Bronchial epithelial cell (primary cell): Measurements from ENCODE around the gene CBX2. TPM values are rescaled to one million over a fixed set of nuclear protein-coding genes. Genes with fewer than 3 reads are reported as not detected.

Source experiments
- DNase-seq: peaks from one replicate; pipeline ENCODE4 v3.0.0-alpha.2; 2010; ENCODE audit warnings: low read depth
- FAIRE-seq: peaks from 2 replicates; lab custom pipeline; 2011; peaks lifted over from hg19 to GRCh38; lab: Jason Lieb, UNC
- H3K27me3 ChIP-seq: 2 replicates; pipeline ENCODE4 v1.5.1; 2011; ENCODE audit warnings: low read length; ENCODE audit not compliant: control insufficient read depth, insufficient read depth
- H3K36me3 ChIP-seq: 2 replicates; pipeline ENCODE4 v1.5.1; 2011; ENCODE audit warnings: low read length; ENCODE audit not compliant: control insufficient read depth, insufficient read depth
- H3K4me3 ChIP-seq: 2 replicates; pipeline ENCODE4 v1.5.1; 2011; ENCODE audit warnings: mild to moderate bottlenecking, low read depth, low read length, control low read depth
- CTCF ChIP-seq: IDR thresholded peaks from 2 replicates; pipeline ENCODE4 v1.5.1; 2011; ENCODE audit warnings: mild to moderate bottlenecking, moderate library complexity, low read length, control low read depth, inconsistent platforms; ENCODE audit not compliant: insufficient read depth, severe bottlenecking
- total RNA-seq: library from RNA; depleted of rRNA; stranded (reverse); fragments of >200 nt; gene quantifications from 2 replicates; pipeline ENCODE4 v1.2.1, GENCODE V29; 2014

Gene CBX2
- total RNA-seq, 1 donor from 2014 or later: 1.1 TPM

DNA sequence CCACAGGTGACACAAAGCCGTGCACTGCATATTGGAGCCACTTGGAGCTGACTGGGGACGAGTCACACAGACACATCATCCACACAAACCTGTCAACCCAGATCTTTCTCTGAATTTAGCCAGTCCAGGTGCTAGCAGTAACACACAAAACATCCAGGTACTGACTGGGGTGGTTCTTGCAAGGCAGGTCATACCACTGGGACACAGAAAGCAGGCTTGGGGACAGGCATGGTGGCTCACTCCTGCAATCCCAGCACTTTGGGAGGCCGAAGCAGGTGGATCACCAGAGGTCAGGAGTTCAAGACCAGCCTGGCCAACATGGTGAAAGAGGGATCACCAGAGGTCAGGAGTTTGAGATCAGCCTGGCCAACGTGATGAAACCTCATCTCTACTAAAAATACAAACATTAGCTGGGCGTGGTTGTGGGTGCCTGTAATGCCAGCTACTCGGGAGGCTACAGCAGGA is 32.3 kb upstream of the CBX2 start:
- no peak for TF ChIP-seq CTCF
- Histone ChIP-seq H3K36me3 (no peaks in the 10 kb centered on the region), H3K4me3 (no peak overlapping the region), H3K27me3 (peaks cover 37% of the 10 kb centered on the region)
- FAIRE-seq (no peak), DNase-seq (peak; percentile 7)

- Histone ChIP-seq H3K27me3 (peaks cover 32% of the 10 kb centered on the region), H3K4me3 (no peak overlapping the region), H3K36me3 (no peaks in the 10 kb centered on the region)
- FAIRE-seq (no peak), DNase-seq (no peak)
- no peak for TF ChIP-seq CTCF
Measured at GRCh38 chr17:79746889-79747507, 30.9 kb upstream of the CBX2 start.

DNA sequence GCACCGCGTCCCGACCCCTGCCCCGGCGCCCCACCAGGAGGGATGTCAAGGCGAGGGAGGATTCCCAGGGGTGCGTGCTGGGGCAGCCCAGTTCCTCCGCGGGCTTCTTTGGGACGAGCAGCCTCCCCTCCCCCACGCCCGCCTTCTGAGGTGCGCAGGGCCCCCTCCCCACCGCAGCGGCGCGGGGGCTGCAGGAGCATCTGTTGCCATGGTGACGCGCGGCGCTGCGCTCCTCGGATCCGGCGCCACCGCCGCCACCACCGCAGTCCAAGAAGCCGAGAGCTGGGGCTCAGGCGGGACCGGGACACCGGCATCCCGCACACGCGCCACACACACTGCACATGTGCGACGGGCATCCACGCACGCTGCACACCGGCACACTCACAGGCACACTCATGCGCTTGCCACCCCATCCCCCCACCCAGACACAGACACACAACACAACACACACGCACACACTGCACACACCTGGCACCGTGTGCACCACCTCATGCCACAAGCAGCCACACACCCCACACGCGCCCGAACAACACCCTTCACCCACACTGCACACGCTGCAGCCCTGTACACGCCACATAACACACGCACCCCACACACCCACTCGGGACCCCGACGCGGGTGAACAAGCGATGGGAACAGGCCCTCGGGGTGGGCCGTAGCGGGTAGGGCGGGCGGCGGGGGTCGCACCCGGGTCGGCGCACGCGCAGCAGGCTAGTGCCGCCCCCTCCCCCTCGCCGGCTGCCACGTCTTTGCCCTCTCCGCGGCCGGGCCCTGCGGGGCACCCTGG is 30.2 kb upstream of the CBX2 start:
- Histone ChIP-seq H3K36me3 (no peaks in the 10 kb centered on the region), H3K27me3 (peaks cover 28% of the 10 kb centered on the region), H3K4me3 (no peak overlapping the region)
- no peak for FAIRE-seq
- no peak for TF ChIP-seq CTCF
- no peak for DNase-seq

DNA sequence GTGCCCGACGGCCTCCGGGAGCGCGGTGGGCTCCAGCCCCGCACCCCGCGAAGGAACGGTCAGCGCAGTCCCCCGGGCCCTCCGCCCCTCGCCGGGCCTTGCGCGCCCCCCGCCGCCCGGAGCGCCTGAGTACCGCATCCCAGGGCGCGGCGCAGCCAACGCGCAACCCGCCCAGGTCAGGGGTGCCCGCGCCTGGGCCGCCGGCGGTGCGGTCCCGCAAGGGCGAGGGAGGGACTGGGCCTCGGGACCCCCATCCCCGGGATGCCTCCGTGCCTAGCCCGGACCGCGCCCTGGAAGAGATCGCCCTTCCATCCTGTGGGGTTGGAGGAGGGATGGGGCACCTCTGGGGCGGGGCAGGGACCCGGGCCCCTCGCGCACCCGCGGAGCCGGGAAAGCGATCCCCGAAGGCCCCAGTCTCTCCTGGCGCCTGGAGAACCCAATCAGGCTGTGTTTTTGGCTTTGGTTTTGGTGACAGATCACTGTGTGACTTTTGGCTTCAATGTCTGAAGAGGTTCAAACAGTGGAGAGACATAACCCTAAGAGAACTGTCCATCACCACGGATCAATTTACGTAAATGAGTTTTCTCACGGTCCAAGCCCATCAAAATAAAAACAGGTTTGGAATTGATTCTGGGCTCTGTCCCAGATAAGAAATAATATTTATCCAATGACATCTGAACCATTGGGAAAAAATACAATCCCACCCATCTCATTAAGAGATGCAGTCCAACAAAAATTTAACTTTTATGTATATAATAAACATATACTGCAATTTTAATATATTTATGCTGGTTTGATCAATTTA is 29.5 kb upstream of the CBX2 start:
- DNase-seq: no peak
- peaks cover 26% of the 10 kb centered on the region for H3K27me3 ChIP-seq
- FAIRE-seq: no peak
- TF ChIP-seq CTCF: no peak
- H3K36me3 ChIP-seq: no peaks in the 10 kb centered on the region
- H3K4me3 ChIP-seq: no peak overlapping the region

DNA sequence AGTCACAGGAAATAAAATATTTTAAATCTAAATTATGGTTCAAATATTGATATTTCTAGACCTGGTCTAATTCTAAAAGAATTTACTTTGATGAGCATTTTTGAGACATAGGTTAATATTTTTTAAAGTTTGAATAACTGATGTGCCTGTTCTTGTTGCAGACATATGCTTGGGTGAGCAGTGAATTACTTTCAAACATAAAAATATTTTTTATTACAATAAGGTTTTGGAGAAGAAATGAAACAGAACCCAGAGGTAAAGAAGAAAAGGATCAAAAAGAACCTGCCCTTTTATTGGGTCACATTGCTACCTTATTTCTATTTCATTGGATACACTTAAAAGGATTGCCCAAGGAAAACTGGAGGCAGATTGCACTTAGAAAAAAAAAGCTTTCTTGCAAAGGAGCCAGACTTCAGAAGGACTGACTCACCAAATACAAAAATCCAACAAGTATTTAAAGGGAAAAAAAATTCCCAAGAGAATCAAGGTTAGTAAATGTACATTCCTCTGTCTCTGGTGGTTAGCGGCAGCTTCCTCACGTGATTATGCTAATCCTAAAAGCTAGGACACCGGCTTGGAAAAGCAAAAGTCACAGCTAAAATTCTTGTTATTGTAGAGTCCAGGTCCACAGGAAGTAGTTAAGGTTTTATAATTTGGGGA is 28.7 kb upstream of the CBX2 start:
- FAIRE-seq: no peak
- Histone ChIP-seq H3K4me3 (no peak overlapping the region), H3K27me3 (peaks cover 26% of the 10 kb centered on the region), H3K36me3 (no peaks in the 10 kb centered on the region)
- DNase-seq: peak; percentile 17
- TF ChIP-seq CTCF: no peak
